ENCODE results near the gene PATJ. TPM values are rescaled to one million over a fixed set of nuclear protein-coding genes. Genes with fewer than 3 reads are reported as not detected.
"Not testable (repeated sequence)": the region's sequence is repeated elsewhere in the genome, so short reads cannot be mapped to it uniquely, and the experiment has no call there.

The PATJ gene
- total RNA-seq, 1 experiment from 2014 or later = 28.7 TPM

DNA sequence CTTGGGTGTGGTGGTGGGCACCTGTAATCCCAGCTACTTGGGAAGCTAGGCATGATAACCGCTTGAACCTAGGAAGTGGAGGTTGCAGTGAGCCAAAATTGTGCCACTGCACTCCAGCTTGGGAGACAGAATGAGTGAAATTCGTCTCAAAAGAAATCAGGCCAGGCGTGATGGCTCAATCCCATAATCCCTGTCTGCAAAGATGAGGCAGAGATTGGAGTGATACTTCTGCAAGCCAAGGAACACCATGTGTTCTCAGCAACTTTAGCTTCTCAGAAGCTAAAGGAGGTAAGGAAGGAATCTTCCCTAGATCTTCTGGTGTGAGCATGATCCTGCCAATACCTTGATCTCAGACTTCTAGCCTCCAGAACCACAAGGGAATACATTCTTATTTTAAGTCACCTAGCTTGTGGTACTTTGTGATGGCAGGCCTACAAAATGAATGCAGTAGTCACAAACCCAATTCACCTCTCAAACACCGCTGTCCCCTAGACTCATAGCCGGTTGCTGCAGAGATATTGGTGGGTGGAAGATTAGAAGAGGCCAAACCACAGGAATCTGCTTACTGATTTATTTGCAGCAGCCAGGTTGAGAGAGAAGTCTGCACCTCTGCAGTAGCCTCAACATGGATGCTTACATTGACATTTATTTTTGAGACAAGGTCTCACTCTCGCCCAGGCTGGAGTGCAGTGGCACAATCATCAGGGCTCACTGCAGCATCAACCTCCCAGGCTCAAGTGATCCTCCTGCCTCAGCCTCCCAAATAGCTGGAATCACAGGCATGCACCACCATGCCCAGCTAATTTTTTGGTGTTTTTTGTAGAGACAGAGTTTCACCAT lies 471.0 kb downstream of the PATJ start:
- intact Hi-C loops (cut with micrococcal nuclease) = no loop called here
- no peak overlapping the region for H3K4me3 ChIP-seq (ENCODE audit: low read length)
- peaks cover 9% of the 10 kb centered on the region; the same call in 1 of the 2 replicates for H3K9me3 ChIP-seq (ENCODE audit: low read length)
- DNase-seq (no peak), ATAC-seq (no peak)
- H3K4me1 ChIP-seq (ENCODE audit: insufficient read depth, low read length) = peaks cover 10% of the 10 kb centered on the region
- no peak overlapping the region for H3K9ac ChIP-seq (ENCODE audit: low read length)
- H3K79me2 ChIP-seq (ENCODE audit: low read length) = no peaks in the 10 kb centered on the region
- no TSS peak for BruUV-seq (replicated peaks)
- H3K9me2 ChIP-seq (replicated peaks; ENCODE audit: low read length) = no peaks in the 10 kb centered on the region
- no peak for TF ChIP-seq EZH2phosphoT487 (IDR thresholded peaks at IDR 0.05; ENCODE audit: borderline replicate concordance, low read length)
- TF ChIP-seq, protein P1, sequence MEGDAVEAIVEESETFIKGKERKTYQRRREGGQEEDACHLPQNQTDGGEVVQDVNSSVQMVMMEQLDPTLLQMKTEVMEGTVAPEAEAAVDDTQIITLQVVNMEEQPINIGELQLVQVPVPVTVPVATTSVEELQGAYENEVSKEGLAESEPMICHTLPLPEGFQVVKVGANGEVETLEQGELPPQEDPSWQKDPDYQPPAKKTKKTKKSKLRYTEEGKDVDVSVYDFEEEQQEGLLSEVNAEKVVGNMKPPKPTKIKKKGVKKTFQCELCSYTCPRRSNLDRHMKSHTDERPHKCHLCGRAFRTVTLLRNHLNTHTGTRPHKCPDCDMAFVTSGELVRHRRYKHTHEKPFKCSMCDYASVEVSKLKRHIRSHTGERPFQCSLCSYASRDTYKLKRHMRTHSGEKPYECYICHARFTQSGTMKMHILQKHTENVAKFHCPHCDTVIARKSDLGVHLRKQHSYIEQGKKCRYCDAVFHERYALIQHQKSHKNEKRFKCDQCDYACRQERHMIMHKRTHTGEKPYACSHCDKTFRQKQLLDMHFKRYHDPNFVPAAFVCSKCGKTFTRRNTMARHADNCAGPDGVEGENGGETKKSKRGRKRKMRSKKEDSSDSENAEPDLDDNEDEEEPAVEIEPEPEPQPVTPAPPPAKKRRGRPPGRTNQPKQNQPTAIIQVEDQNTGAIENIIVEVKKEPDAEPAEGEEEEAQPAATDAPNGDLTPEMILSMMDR (conservative IDR thresholded peaks at IDR 0.05; ENCODE audit: low read depth, low read length) = no peak
- POLR2A ChIA-PET (ENCODE audit: unreplicated experiment) = no interaction called here
- H3K27ac ChIP-seq (ENCODE audit: low read length) = no peak overlapping the region
- H3K4me2 ChIP-seq (ENCODE audit: low read length) = no peak overlapping the region
- H3F3A ChIP-seq (ENCODE audit: low read length, unreplicated experiment) = no peaks in the 10 kb centered on the region
- H3K27me3 ChIP-seq (ENCODE audit: low read length) = no peaks in the 10 kb centered on the region
- no peaks in the 10 kb centered on the region for H3K36me3 ChIP-seq (ENCODE audit: low read depth, low read length)
- H2AFZ ChIP-seq (ENCODE audit: low read length) = no peak overlapping the region
- no peaks in the 10 kb centered on the region for H4K20me1 ChIP-seq (ENCODE audit: low read length)
- CTCF ChIA-PET = no interaction called here

DNA sequence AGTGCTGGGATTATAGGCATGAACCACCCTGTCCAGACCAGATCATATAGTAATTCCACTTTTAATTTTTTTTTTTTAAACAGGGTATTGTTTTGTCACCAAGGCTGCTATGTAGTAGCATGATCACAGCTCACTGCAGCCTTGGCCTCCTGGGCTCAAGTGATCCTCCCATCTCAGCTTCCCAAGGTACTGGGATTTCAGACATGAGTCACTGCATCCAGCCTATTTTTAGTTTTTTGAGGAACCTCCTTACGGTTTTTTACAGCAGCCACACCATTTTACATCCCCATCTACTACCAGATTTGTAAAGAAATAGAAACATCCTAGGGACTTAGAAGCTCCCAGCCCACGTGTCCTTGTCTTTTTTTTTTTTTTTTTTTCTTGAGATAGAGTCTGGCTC lies 476.3 kb downstream of the PATJ start:
- ChIA-PET CTCF (no interaction called here), POLR2A (ENCODE audit: unreplicated experiment) (no interaction called here)
- H3K4me1 ChIP-seq (ENCODE audit: insufficient read depth, low read length) = no peaks in the 10 kb centered on the region
- no peak overlapping the region for H3K9ac ChIP-seq (ENCODE audit: low read length)
- BruUV-seq (replicated peaks) = no TSS peak
- no peaks in the 10 kb centered on the region for H3K36me3 ChIP-seq (ENCODE audit: low read depth, low read length)
- DNase-seq (no peak), ATAC-seq (no peak)
- H3F3A ChIP-seq (ENCODE audit: low read length, unreplicated experiment) = no peaks in the 10 kb centered on the region
- TF ChIP-seq, protein P1 (conservative IDR thresholded peaks at IDR 0.05; ENCODE audit: low read depth, low read length) = no peak
- TF ChIP-seq EZH2 (IDR thresholded peaks at IDR 0.05; ENCODE audit: low read length, unreplicated experiment) (no peak), EZH2phosphoT487 (IDR thresholded peaks at IDR 0.05; ENCODE audit: borderline replicate concordance, low read length) (no peak)
- H3K27ac ChIP-seq (ENCODE audit: low read length) = no peak overlapping the region
- no peaks in the 10 kb centered on the region for H3K27me3 ChIP-seq (ENCODE audit: low read length)
- no peak overlapping the region for H3K4me2 ChIP-seq (ENCODE audit: low read length)
- no peaks in the 10 kb centered on the region for H4K20me1 ChIP-seq (ENCODE audit: low read length)
- H3K9me3 ChIP-seq (ENCODE audit: low read length) = no peaks in the 10 kb centered on the region
- no peak overlapping the region for H3K4me3 ChIP-seq (ENCODE audit: low read length)
- intact Hi-C loops (cut with micrococcal nuclease) = no loop called here
- H2AFZ ChIP-seq (ENCODE audit: low read length) = no peak overlapping the region
- no peaks in the 10 kb centered on the region for H3K79me2 ChIP-seq (ENCODE audit: low read length)
- no peaks in the 10 kb centered on the region for H3K9me2 ChIP-seq (replicated peaks; ENCODE audit: low read length)

DNA sequence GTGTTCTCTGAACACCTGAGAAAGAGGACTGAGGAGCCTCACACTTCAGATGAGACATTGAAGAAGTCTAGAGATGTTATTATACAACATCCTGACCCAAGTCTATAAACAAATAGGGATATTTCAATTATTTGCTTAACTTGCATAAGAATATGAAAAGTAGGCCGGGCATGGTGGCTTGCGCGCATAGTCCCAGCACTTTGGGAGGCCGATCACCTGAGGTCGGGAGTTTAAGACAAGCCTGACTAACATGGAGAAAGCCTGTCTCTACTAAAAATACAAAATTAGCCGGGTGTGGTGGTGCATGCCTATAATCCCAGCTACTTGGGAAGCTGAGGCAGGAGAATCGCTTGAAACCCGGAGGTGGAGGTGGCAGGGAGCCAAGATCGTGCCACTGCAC lies 478.2 kb downstream of the PATJ start:
- POLR2A ChIA-PET (ENCODE audit: unreplicated experiment); H3K9ac ChIP-seq (ENCODE audit: low read length); H3K9me2 ChIP-seq (replicated peaks; ENCODE audit: low read length); H3K27me3 ChIP-seq (ENCODE audit: low read length); intact Hi-C loops (cut with micrococcal nuclease); H3K4me2 ChIP-seq (ENCODE audit: low read length); H3K4me3 ChIP-seq (ENCODE audit: low read length); H3K79me2 ChIP-seq (ENCODE audit: low read length); H2AFZ ChIP-seq (ENCODE audit: low read length); ATAC-seq; H3K9me3 ChIP-seq (ENCODE audit: low read length); DNase-seq; H3K4me1 ChIP-seq (ENCODE audit: insufficient read depth, low read length); H3K27ac ChIP-seq (ENCODE audit: low read length); H3F3A ChIP-seq (ENCODE audit: low read length, unreplicated experiment); H4K20me1 ChIP-seq (ENCODE audit: low read length); CTCF ChIA-PET; BruUV-seq (replicated peaks); H3K36me3 ChIP-seq (ENCODE audit: low read depth, low read length): not testable (repeated sequence)
